IMR-90 (cell line): Measurements from ENCODE around the gene SPACA6. TPM values are rescaled to one million over a fixed set of nuclear protein-coding genes. Genes with fewer than 3 reads are reported as not detected.

Experiments used
- ATAC-seq: fragments of 200-7000 bp; cut with Tn5 transposase; 2 replicates; pipeline ENCODE4 v1.9.1; 2020; ENCODE audit warnings: low read depth, mild to moderate bottlenecking, moderate library complexity
- BruUV-seq: library from RNA; stranded (reverse); fragments of 400-500 nt; replicated peaks from 2 replicates; lab custom pipeline; 2021; lab: Mats Ljungman, UMichigan
- CTCF ChIA-PET: fragments of 300-600 bp; formaldehyde crosslinking; extraction: SDS; loops from one replicate; lab custom pipeline; 2021; ENCODE audit warnings: antibody characterized with exemption; lab: Yijun Ruan, JAX
- POLR2A ChIA-PET: fragments of 300-600 bp; sonication (Branson Sonifier 250); formaldehyde crosslinking; loops from one replicate; lab custom pipeline; 2022; ENCODE audit warnings: antibody characterized with exemption; ENCODE audit not compliant: unreplicated experiment; lab: Charles Lee
- DNase-seq: peaks from one replicate; pipeline ENCODE4 v3.0.0; 2013
- H2AFZ ChIP-seq: replicated peaks from 2 replicates; pipeline ENCODE3; 2013; ENCODE audit warnings: low read length, mild to moderate bottlenecking; ENCODE audit not compliant: poor library complexity
- H2AK5ac ChIP-seq: 2 replicates; pipeline ENCODE4 v1.6.1; 2013; ENCODE audit warnings: low read depth, low read length, inconsistent platforms
- H2AK9ac ChIP-seq: replicated peaks from 2 replicates; pipeline ENCODE3; 2013; ENCODE audit warnings: mild to moderate bottlenecking, low read depth, low read length, moderate library complexity; ENCODE audit not compliant: poor library complexity
- H2BK120ac ChIP-seq: 2 replicates; pipeline ENCODE4 v1.6.1; 2013; ENCODE audit warnings: low read depth, low read length, inconsistent platforms
- H2BK15ac ChIP-seq: 3 replicates; pipeline ENCODE4 v1.6.1; 2013; ENCODE audit warnings: low read depth, low read length, inconsistent platforms
- H2BK20ac ChIP-seq: 2 replicates; pipeline ENCODE4 v1.6.1; 2013; ENCODE audit warnings: low read depth, mild to moderate bottlenecking, inconsistent platforms, low read length, moderate library complexity
- H2BK5ac ChIP-seq: 2 replicates; pipeline ENCODE4 v1.6.1; 2013; ENCODE audit warnings: mild to moderate bottlenecking, low read depth, low read length, inconsistent platforms; ENCODE audit not compliant: poor library complexity, severe bottlenecking
- H3K14ac ChIP-seq: replicated peaks from 2 replicates; pipeline ENCODE4 v1.6.1; 2013; ENCODE audit warnings: low read depth, low read length, inconsistent platforms
- H3K18ac ChIP-seq: 2 replicates; pipeline ENCODE4 v1.6.1; 2013; ENCODE audit warnings: low read depth, low read length, control low read depth
- H3K23ac ChIP-seq: 2 replicates; pipeline ENCODE4 v1.6.1; 2013; ENCODE audit warnings: low read depth, low read length, inconsistent platforms
- H3K27ac ChIP-seq: 2 replicates; pipeline ENCODE4 v1.5.1; 2013; ENCODE audit warnings: mild to moderate bottlenecking, control low read depth, low read length; ENCODE audit not compliant: insufficient read depth
- H3K27me3 ChIP-seq: 2 replicates; pipeline ENCODE4 v1.6.1; 2013; ENCODE audit warnings: low read length; ENCODE audit not compliant: control insufficient read depth, insufficient read depth
- H3K36me3 ChIP-seq: 2 replicates; pipeline ENCODE4 v1.6.1; 2013; ENCODE audit warnings: low read length, mixed read lengths; ENCODE audit not compliant: control insufficient read depth, insufficient read depth
- H3K4ac ChIP-seq: 2 replicates; pipeline ENCODE4 v1.6.1; 2013; ENCODE audit warnings: low read depth, low read length, inconsistent platforms
- H3K4me1 ChIP-seq: 2 replicates; pipeline ENCODE4 v1.6.1; 2013; ENCODE audit warnings: low read length, mixed read lengths; ENCODE audit not compliant: control insufficient read depth, insufficient read depth
- H3K4me2 ChIP-seq: 2 replicates; pipeline ENCODE4 v1.6.1; 2013; ENCODE audit warnings: low read depth, mild to moderate bottlenecking, control low read depth, low read length, moderate library complexity
- H3K4me3 ChIP-seq: 2 replicates; pipeline ENCODE4 v1.5.1; 2013; ENCODE audit warnings: low read depth, mild to moderate bottlenecking, control low read depth, low read length, moderate library complexity; ENCODE audit not compliant: insufficient read depth
- H3K56ac ChIP-seq: 2 replicates; pipeline ENCODE4 v1.6.1; 2013; ENCODE audit warnings: low read length, inconsistent platforms; ENCODE audit not compliant: insufficient read depth; ENCODE audit errors: extremely low read depth
- H3K79me1 ChIP-seq, 2 experiments: 2 replicates each; pipeline ENCODE4 v1.6.1; 2013; ENCODE audit warnings: low read length in 2 of 2, inconsistent platforms in 1 of 2, low read depth in 1 of 2
- H3K9ac ChIP-seq: 2 replicates; pipeline ENCODE4 v1.6.1; 2013; ENCODE audit warnings: low read depth, low read length, control low read depth
- H3K9me1 ChIP-seq: 2 replicates; pipeline ENCODE4 v1.6.1; 2013; ENCODE audit warnings: low read length, inconsistent platforms; ENCODE audit not compliant: insufficient read depth
- H3K9me3 ChIP-seq: 2 replicates; pipeline ENCODE4 v1.6.1; 2013; ENCODE audit warnings: low read length; ENCODE audit not compliant: control insufficient read depth, insufficient read depth
- H4K20me1 ChIP-seq: 2 replicates; pipeline ENCODE4 v1.6.1; 2013; ENCODE audit warnings: low read length, inconsistent platforms; ENCODE audit not compliant: insufficient read depth
- H4K5ac ChIP-seq: 2 replicates; pipeline ENCODE4 v1.6.1; 2013; ENCODE audit warnings: mild to moderate bottlenecking, low read depth, low read length, control low read depth
- H4K8ac ChIP-seq, 2 experiments: 2 replicates each; pipeline ENCODE4 v1.6.1; 2013; ENCODE audit warnings: low read depth in 2 of 2, low read length in 2 of 2, control low read depth in 1 of 2, inconsistent platforms in 1 of 2
- H4K91ac ChIP-seq: 2 replicates; pipeline ENCODE4 v1.6.1; 2013; ENCODE audit warnings: low read depth, low read length, inconsistent platforms; ENCODE audit not compliant: insufficient read depth
- RCOR1 ChIP-seq: IDR thresholded peaks from 2 replicates; pipeline ENCODE4 v1.6.1; 2012; ENCODE audit warnings: mild to moderate bottlenecking, low read length, improper control_type of control experiment; ENCODE audit not compliant: insufficient replicate concordance
- WGBS, 2 experiments: methylation state at CpG; one replicate each; pipeline versions ENCODE4 v1.1.5 to v1.1.7; 2013; ENCODE audit warnings: missing lambda C conversion rate in 2 of 2; ENCODE audit not compliant: insufficient read length in 1 of 2; ENCODE audit errors: extremely low coverage in 2 of 2; 5-methylcytosine and 5-hydroxymethylcytosine counted together
- dilution Hi-C: fragments of 300-500 bp; cut with HindIII; formaldehyde crosslinking; loops from one replicate; pipeline ENCODE4 v1.14.3; 2018; ENCODE audit warnings: low sequenced_read_pairs; ENCODE audit not compliant: unreplicated experiment
- in situ Hi-C: fragments of 300-500 bp; cut with MboI; formaldehyde crosslinking; loops from 3 replicates; pipeline ENCODE4 v1.14.3; 2019; ENCODE audit warnings: low sequenced_read_pairs, inconsistent platforms, mixed read lengths
- intact Hi-C: fragments of 100-400 bp; cut with micrococcal nuclease; formaldehyde crosslinking; loops from 2 replicates; pipeline ENCODE4 v1.10.0; 2022
- polyA plus RNA-seq, 3 experiments: library from polyadenylated mRNA; depleted of rRNA; stranded (reverse); fragments of >200 nt; gene quantifications; 2 replicates each; pipeline ENCODE4 v1.2.3, GENCODE V29; 2012; ENCODE audit warnings: low replicate concordance in 1 of 3
- total RNA-seq: library from RNA; depleted of rRNA; stranded (reverse); fragments of >200 nt; gene quantifications from 2 replicates; pipeline ENCODE4 v1.2.3, GENCODE V29; 2012
- TF ChIP-seq, protein P1 (sequence below): fragments of 150-350 bp; IDR thresholded peaks from 2 replicates; pipeline ENCODE4 v1.6.1; 2017; ENCODE audit warnings: mild to moderate bottlenecking, antibody characterized with exemption, low read length, low read depth

SPACA6 gene
- total and polyA plus RNA-seq, 2 of the 4 experiments (the other 2 are of a cell fraction), result 1.3 to 13.6 TPM

- Histone ChIP-seq H3K4me2 (no peak overlapping the region), H3K9me3 (no peaks in the 10 kb centered on the region), H3K27me3 (no peaks in the 10 kb centered on the region), H2BK120ac (no peak overlapping the region), H3K23ac (no peak overlapping the region), H2BK20ac (no peak overlapping the region), H2AK9ac (peak overlapping the region; percentile 65), H2BK5ac (no peak overlapping the region), H4K5ac (no peak overlapping the region), H2AK5ac (no peak overlapping the region), H2BK15ac (no peak overlapping the region), H4K8ac (no peak overlapping the region), H3K79me1 (no peaks in the 10 kb centered on the region), H4K20me1 (no peaks in the 10 kb centered on the region), H3K9me1 (no peaks in the 10 kb centered on the region), H3K4me1 (no peaks in the 10 kb centered on the region), H3K4me3 (no peak overlapping the region), H3K4ac (no peak overlapping the region), H3K56ac (no peak overlapping the region), H3K18ac (no peak overlapping the region), H2AFZ (no peak overlapping the region), H4K91ac (no peak overlapping the region), H3K9ac (no peak overlapping the region), H3K27ac (no peak overlapping the region), H3K36me3 (no peaks in the 10 kb centered on the region), H3K14ac (no peak overlapping the region)
- in situ Hi-C loops, result loop anchor here (10.0 kb wide), 1 partner anchor 111 kb away; no protein-coding TSS in a partner anchor
- intact Hi-C loops, result loop anchor here (2.0 kb wide), 1 partner anchor 115 kb away; no protein-coding TSS in a partner anchor
- dilution Hi-C loops, result no loop called here
- CTCF ChIA-PET, result interaction anchor here (0.8 kb wide), 1 partner anchor 12 kb away, joined by 4 read pairs; no protein-coding TSS in a partner anchor
- DNase-seq (no peak), ATAC-seq (no peak)
- BruUV-seq, result no TSS peak
- TF ChIP-seq RCOR1, result no peak
- TF ChIP-seq, protein P1, sequence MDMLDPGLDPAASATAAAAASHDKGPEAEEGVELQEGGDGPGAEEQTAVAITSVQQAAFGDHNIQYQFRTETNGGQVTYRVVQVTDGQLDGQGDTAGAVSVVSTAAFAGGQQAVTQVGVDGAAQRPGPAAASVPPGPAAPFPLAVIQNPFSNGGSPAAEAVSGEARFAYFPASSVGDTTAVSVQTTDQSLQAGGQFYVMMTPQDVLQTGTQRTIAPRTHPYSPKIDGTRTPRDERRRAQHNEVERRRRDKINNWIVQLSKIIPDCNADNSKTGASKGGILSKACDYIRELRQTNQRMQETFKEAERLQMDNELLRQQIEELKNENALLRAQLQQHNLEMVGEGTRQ, result no peak
- POLR2A ChIA-PET, result interaction anchor here (0.6 kb wide), 1 partner anchor 526 kb away, joined by 3 read pairs; the partner anchor contains the start of gene PPP2R1A
- WGBS, 2 experiments, result 20% methylated on average over 1 of the region's 3 CpGs; no CpG with 5 or more reads in 1 of the 2 experiments
Measured at GRCh38 chr19:51663650-51664049, 29.5 kb upstream of the SPACA6 start.
